Liver (tissue), 9 donors: Measurements from ENCODE around the gene FADS6. TPM values are rescaled to one million over a fixed set of nuclear protein-coding genes. Genes with fewer than 3 reads are reported as not detected.

Experiments
- DNase-seq: peaks from one replicate; pipeline ENCODE4 v3.0.0-alpha.2; 2017; ENCODE audit warnings: low spot score
- H3K27ac ChIP-seq, 2 donors: one replicate each; pipeline ENCODE4 v1.7.0; 2013; ENCODE audit warnings: inconsistent platforms in 2 of 2, low read length in 2 of 2, control low read depth in 1 of 2, low read depth in 1 of 2, mild to moderate bottlenecking in 1 of 2
- H3K27me3 ChIP-seq, 4 donors: one replicate each; pipeline versions ENCODE4 v1.6.1 to v1.7.0; 2013; ENCODE audit warnings: low read length in 3 of 4, inconsistent platforms in 1 of 4, mild to moderate bottlenecking in 1 of 4, moderate library complexity in 1 of 4; ENCODE audit not compliant: control insufficient read depth in 4 of 4, insufficient read depth in 4 of 4
- H3K36me3 ChIP-seq, 4 donors: one replicate each; pipeline versions ENCODE4 v1.6.1 to v1.7.0; 2013; ENCODE audit warnings: low read length in 3 of 4, mild to moderate bottlenecking in 3 of 4, low read depth in 1 of 4, moderate library complexity in 1 of 4; ENCODE audit not compliant: control insufficient read depth in 4 of 4, insufficient read depth in 3 of 4
- H3K4me1 ChIP-seq, 4 donors: one replicate each; pipeline versions ENCODE4 v1.6.1 to v1.7.0; 2013; ENCODE audit warnings: low read length in 3 of 4, mild to moderate bottlenecking in 3 of 4, moderate library complexity in 1 of 4; ENCODE audit not compliant: control insufficient read depth in 4 of 4, insufficient read depth in 4 of 4
- H3K4me3 ChIP-seq, 3 donors: one replicate each; pipeline versions ENCODE4 v1.6.1 to v1.7.0; 2013; ENCODE audit warnings: low read length in 3 of 3, control low read depth in 1 of 3, low read depth in 1 of 3, mild to moderate bottlenecking in 1 of 3
- H3K9ac ChIP-seq, 2 donors: one replicate each; pipeline ENCODE4 v1.7.0; 2013; ENCODE audit warnings: low read length in 2 of 2, mild to moderate bottlenecking in 2 of 2, moderate library complexity in 2 of 2, control low read depth in 1 of 2, low read depth in 1 of 2
- H3K9me3 ChIP-seq, 4 donors: one replicate each; pipeline versions ENCODE4 v1.6.1 to v1.7.0; 2013; ENCODE audit warnings: low read length in 3 of 4; ENCODE audit not compliant: control insufficient read depth in 4 of 4
- ATF3 ChIP-seq: IDR thresholded peaks from 2 replicates; pipeline ENCODE4 v1.6.1; 2016; ENCODE audit warnings: antibody characterized with exemption
- EGR1 ChIP-seq, 2 donors: IDR thresholded peaks; 2 replicates each; pipeline ENCODE4 v1.6.1; 2016 to 2018; ENCODE audit warnings: antibody characterized with exemption in 2 of 2, low read depth in 2 of 2
- FOXA1 ChIP-seq: IDR thresholded peaks from 2 replicates; pipeline ENCODE4 v1.6.1; 2016; ENCODE audit warnings: antibody characterized with exemption
- FOXA2 ChIP-seq: IDR thresholded peaks from 2 replicates; pipeline ENCODE4 v1.6.1; 2016; ENCODE audit warnings: antibody characterized with exemption
- GABPA ChIP-seq, 2 donors: IDR thresholded peaks in 1 of 2; conservative IDR thresholded peaks in 1 of 2; 2 replicates each; pipeline ENCODE4 v1.6.1; 2016; ENCODE audit warnings: antibody characterized with exemption in 2 of 2, mild to moderate bottlenecking in 1 of 2, moderate library complexity in 1 of 2
- HNF4A ChIP-seq, 2 donors: conservative IDR thresholded peaks; 2 replicates each; pipeline ENCODE4 v1.6.1; 2016; ENCODE audit warnings: antibody characterized with exemption in 2 of 2, mild to moderate bottlenecking in 2 of 2
- HNF4G ChIP-seq: IDR thresholded peaks from 2 replicates; pipeline ENCODE4 v1.6.1; 2016; ENCODE audit warnings: antibody characterized with exemption
- JUND ChIP-seq, 2 donors: IDR thresholded peaks; 2 replicates each; pipeline ENCODE4 v1.6.1; 2016; ENCODE audit warnings: antibody characterized with exemption in 2 of 2
- MAX ChIP-seq: IDR thresholded peaks from 2 replicates; pipeline ENCODE4 v1.6.1; 2016; ENCODE audit warnings: antibody characterized with exemption
- NR2F2 ChIP-seq: IDR thresholded peaks from 2 replicates; pipeline ENCODE4 v1.6.1; 2016; ENCODE audit warnings: antibody characterized with exemption
- RAD21 ChIP-seq, 2 donors: IDR thresholded peaks; 2 replicates each; pipeline ENCODE4 v1.6.1; 2016; ENCODE audit warnings: antibody characterized with exemption in 2 of 2, mild to moderate bottlenecking in 2 of 2
- REST ChIP-seq: IDR thresholded peaks from 2 replicates; pipeline ENCODE4 v1.6.1; 2016; ENCODE audit warnings: antibody characterized with exemption, mild to moderate bottlenecking
- RXRA ChIP-seq, 2 donors: IDR thresholded peaks; 2 replicates each; pipeline ENCODE4 v1.6.1; 2017 to 2018; ENCODE audit warnings: antibody characterized with exemption in 2 of 2, mild to moderate bottlenecking in 1 of 2
- SP1 ChIP-seq: IDR thresholded peaks from 2 replicates; pipeline ENCODE4 v1.6.1; 2018; ENCODE audit warnings: antibody characterized with exemption, mild to moderate bottlenecking
- TAF1 ChIP-seq: conservative IDR thresholded peaks from 2 replicates; pipeline ENCODE4 v1.6.1; 2016; ENCODE audit warnings: antibody characterized with exemption, mild to moderate bottlenecking
- YY1 ChIP-seq: IDR thresholded peaks from 2 replicates; pipeline ENCODE4 v1.6.1; 2016; ENCODE audit warnings: antibody characterized with exemption, mild to moderate bottlenecking
- ZBTB33 ChIP-seq: IDR thresholded peaks from 2 replicates; pipeline ENCODE4 v1.6.1; 2016; ENCODE audit warnings: antibody characterized with exemption
- WGBS: extraction: QIAGEN DNeasy Blood & Tissue Kit; methylation state at CpG from one replicate; pipeline ENCODE4 v1.1.7; 2013; 5-methylcytosine and 5-hydroxymethylcytosine counted together
- polyA plus RNA-seq, 2 donors: library from polyadenylated mRNA; stranded (reverse) in 1 of 2; unstranded in 1 of 2; fragments of 200-250 nt in 1 of 2; fragments of >200 nt in 1 of 2; fragmentation: Nextera tagmentation in 1 of 2; extraction: Ambion mirVana in 1 of 2; gene quantifications; one replicate each; pipeline versions ENCODE4 v1.2.1 to v1.2.3, GENCODE V29; 2013 to 2015
- total RNA-seq, 2 donors: library from RNA; depleted of rRNA; stranded (reverse); fragments of >200 nt; gene quantifications; one replicate each; pipeline ENCODE4 v1.2.3, GENCODE V29; 2014
- TF ChIP-seq, protein P1 (sequence below): fragments of 150-350 bp; IDR thresholded peaks from 2 replicates; pipeline ENCODE4 v1.5.1; 2017; ENCODE audit warnings: improper control_type of control experiment, low read depth, low read length; ENCODE audit not compliant: missing input control
- donor health status: healthy.
- donor health status: healthy.
- donor health status: healthy.
- donor health status: healthy.
- donor health status: healthy.

FADS6 gene
- total and polyA plus RNA-seq, 4 donors = 2.1 to 7.1 (median 4.2) TPM; not detected in 1

DNA sequence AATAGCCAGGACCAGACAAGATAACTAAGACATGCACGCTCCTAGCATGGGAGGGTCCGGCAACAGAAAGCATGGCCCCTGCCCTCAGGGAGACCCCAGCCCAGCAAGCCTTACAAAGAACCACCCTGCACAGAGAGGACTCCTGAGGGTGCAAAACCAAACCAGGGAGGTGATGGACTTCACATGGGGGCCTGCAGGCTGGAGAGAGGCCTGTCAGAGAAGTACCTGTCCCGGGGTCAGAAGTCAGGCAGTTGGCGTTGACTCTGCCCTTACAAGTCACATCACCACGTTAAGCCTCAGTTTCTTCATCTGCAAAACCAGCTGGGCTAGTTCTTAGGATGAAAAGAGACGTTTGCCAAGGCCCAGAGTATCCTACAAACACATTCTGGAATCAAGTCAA is 35.4 kb upstream of the FADS6 start:
- no peaks in the 10 kb centered on the region for H3K36me3 ChIP-seq
- 79% methylated on average over 6 of the region's 6 CpGs for WGBS
- no peaks in the 10 kb centered on the region for H3K9me3 ChIP-seq
- no peak overlapping the region for H3K4me3 ChIP-seq
- peaks cover 3 to 11% (median 7%) of the 10 kb centered on the region in 4 donors for H3K27me3 ChIP-seq
- no peak overlapping the region for H3K27ac ChIP-seq
- no peak overlapping the region for H3K9ac ChIP-seq
- DNase-seq = no peak
- H3K4me1 ChIP-seq = peaks cover under 1 to 6% (median 3%) of the 10 kb centered on the region in 4 donors
- no peak for TF ChIP-seq HNF4G
- TF ChIP-seq REST = no peak
- no peak for TF ChIP-seq FOXA2
- no peak for TF ChIP-seq RAD21 (IDR thresholded peaks at IDR 0.05)
- no peak for TF ChIP-seq RXRA (IDR thresholded peaks at IDR 0.05)
- no peak for TF ChIP-seq TAF1
- no peak for TF ChIP-seq ATF3
- TF ChIP-seq SP1 = no peak
- no peak for TF ChIP-seq JUND (IDR thresholded peaks at IDR 0.05)
- no peak for TF ChIP-seq EGR1 (IDR thresholded peaks at IDR 0.05; ENCODE audit: low read depth in 2 of 2)
- no peak for TF ChIP-seq FOXA1
- TF ChIP-seq HNF4A (conservative IDR thresholded peaks at IDR 0.05) = no peak
- TF ChIP-seq YY1 = no peak
- TF ChIP-seq MAX = no peak
- no peak for TF ChIP-seq GABPA (IDR thresholded peaks at IDR 0.05 in 1 of 2, conservative IDR thresholded peaks at IDR 0.05 in 1 of 2)
- TF ChIP-seq NR2F2 = no peak
- TF ChIP-seq, protein P1, sequence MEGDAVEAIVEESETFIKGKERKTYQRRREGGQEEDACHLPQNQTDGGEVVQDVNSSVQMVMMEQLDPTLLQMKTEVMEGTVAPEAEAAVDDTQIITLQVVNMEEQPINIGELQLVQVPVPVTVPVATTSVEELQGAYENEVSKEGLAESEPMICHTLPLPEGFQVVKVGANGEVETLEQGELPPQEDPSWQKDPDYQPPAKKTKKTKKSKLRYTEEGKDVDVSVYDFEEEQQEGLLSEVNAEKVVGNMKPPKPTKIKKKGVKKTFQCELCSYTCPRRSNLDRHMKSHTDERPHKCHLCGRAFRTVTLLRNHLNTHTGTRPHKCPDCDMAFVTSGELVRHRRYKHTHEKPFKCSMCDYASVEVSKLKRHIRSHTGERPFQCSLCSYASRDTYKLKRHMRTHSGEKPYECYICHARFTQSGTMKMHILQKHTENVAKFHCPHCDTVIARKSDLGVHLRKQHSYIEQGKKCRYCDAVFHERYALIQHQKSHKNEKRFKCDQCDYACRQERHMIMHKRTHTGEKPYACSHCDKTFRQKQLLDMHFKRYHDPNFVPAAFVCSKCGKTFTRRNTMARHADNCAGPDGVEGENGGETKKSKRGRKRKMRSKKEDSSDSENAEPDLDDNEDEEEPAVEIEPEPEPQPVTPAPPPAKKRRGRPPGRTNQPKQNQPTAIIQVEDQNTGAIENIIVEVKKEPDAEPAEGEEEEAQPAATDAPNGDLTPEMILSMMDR = no peak
- no peak for TF ChIP-seq ZBTB33
